Neural progenitor cell (in vitro differentiated cells): ENCODE measurements around the gene STAT3.

Experiments used
- CTCF ChIP-seq: fragments of 200-600 bp; sonication (generic); IDR thresholded peaks from 2 replicates; pipeline ENCODE4 v1.5.1; 2017; ENCODE audit warnings: antibody characterized with exemption, mild to moderate bottlenecking
- EZH2phosphoT487 ChIP-seq: fragments of 200-600 bp; sonication (generic); IDR thresholded peaks from 2 replicates; pipeline ENCODE4 v1.6.1; 2017; ENCODE audit warnings: antibody characterized with exemption

GRCh38 chr17:42407289-42407836 lies 19.1 kb upstream of the STAT3 start:
- TF ChIP-seq CTCF: no peak
- TF ChIP-seq EZH2phosphoT487: no peak
